Measurements from ENCODE around the gene ACOX3.
"Not testable (repeated sequence)": the region's sequence is repeated elsewhere in the genome, so short reads cannot be mapped to it uniquely, and the experiment has no call there.

Gene ACOX3

DNA sequence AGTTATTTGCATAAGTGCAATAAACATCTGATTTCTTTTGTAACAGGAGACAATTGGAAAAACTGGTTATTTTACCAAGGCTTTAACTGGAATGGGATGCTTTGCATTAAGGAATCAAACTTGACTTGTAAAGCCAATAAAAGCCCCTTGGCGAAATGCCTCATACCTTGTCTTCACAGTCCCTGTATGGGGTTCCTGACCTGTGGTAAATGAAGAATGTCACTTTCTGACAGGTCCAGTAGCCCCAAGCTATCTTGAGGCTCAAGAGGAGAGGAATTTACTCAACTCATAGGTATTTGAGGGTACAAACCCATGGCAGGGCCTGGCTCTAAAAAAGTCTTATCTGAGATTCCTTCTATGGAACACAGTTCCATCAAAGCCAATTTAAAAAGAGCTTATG lies 78.0 kb downstream of the ACOX3 start:
- H2AFZ ChIP-seq (ENCODE audit: low read depth, low read length): no peak overlapping the region
- no peaks in the 10 kb centered on the region for H3K27me3 ChIP-seq (ENCODE audit: insufficient read depth, low read length)
- H3K4me3 ChIP-seq (ENCODE audit: low read length): no peak overlapping the region
- no peaks in the 10 kb centered on the region for H3K36me3 ChIP-seq (ENCODE audit: insufficient read depth, low read length)
- peaks cover 2% of the 10 kb centered on the region for H3K9me3 ChIP-seq (ENCODE audit: low read length)
- H3K4me1 ChIP-seq (ENCODE audit: insufficient read depth, low read length): peaks cover 7% of the 10 kb centered on the region

DNA sequence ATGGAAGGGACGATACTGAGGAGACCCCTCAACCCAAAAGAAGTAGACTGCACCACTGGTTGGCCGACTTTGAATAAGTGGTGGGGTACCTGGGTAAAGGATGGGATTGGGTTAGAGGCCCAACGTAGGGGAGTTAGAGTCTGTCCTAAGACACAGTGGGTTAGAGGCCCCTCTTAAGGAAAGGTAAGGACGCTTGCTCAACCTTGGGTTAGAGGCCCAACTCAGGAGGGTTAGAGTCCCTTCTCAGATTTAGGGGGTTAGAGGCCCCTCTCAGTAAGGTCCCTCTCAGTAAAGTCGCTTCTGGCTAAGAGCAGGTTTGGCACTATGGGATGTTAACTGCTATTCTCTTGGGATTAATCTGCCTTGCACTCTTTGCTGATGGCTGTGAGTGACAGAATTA lies 81.3 kb downstream of the ACOX3 start:
- H3K27me3 ChIP-seq (ENCODE audit: insufficient read depth, low read length): no peaks in the 10 kb centered on the region
- H3K36me3 ChIP-seq (ENCODE audit: insufficient read depth, low read length): no peaks in the 10 kb centered on the region
- no peak overlapping the region for H3K4me3 ChIP-seq (ENCODE audit: low read length)
- no peak overlapping the region for H2AFZ ChIP-seq (ENCODE audit: low read depth, low read length)
- peaks cover 2% of the 10 kb centered on the region for H3K9me3 ChIP-seq (ENCODE audit: low read length)
- H3K4me1 ChIP-seq (ENCODE audit: insufficient read depth, low read length): peaks cover 7% of the 10 kb centered on the region

GRCh38 chr4:8356856-8357255 lies 83.7 kb downstream of the ACOX3 start:
- Histone ChIP-seq H3K4me3 (ENCODE audit: low read length) (no peak overlapping the region), H3K27me3 (ENCODE audit: insufficient read depth, low read length) (no peaks in the 10 kb centered on the region)

DNA sequence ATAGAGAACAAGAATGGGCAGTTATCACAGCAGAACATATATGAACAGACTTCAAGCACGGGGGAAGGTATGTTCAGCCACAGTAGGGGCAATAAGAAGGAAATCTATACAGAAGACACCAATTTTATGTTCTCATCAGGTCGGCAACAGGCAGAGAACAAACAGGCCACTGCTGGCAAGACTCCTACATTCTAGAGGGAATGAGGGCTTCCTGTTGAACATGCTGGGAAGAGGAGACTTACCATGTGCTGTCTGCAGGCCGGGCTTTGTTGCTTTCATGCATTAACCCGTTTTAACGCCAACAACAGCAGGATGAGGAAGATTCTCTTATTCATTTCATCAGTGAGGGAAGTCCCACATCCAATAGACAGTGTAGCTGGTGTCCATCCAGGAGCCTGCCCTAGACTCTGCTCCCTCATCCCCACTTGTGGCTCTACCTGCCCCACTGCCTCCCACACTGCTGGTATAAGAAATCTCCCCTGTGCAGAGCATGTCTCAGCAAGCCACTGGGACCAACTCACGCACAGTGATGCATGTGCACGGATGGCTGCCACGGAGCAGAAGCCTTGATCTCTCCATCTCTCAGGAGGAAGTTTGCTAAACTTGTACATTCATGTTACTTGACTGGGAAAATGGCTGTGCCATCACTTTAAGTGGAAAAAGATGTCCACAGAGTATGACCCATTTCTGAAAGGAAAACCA lies 84.5 kb downstream of the ACOX3 start:
- Histone ChIP-seq H2AFZ (ENCODE audit: low read depth, low read length) (no peak overlapping the region), H3K4me1 (ENCODE audit: insufficient read depth, low read length) (peaks cover 9% of the 10 kb centered on the region), H3K27me3 (ENCODE audit: insufficient read depth, low read length) (no peaks in the 10 kb centered on the region), H3K36me3 (ENCODE audit: insufficient read depth, low read length) (no peaks in the 10 kb centered on the region), H3K9me3 (ENCODE audit: low read length) (no peaks in the 10 kb centered on the region), H3K4me3 (ENCODE audit: low read length) (no peak overlapping the region)

More at GRCh38 chr4:8356856-8357255, 83.7 kb downstream of the ACOX3 start:
- Histone ChIP-seq H3K4me1 (ENCODE audit: insufficient read depth, low read length) (peaks cover 7% of the 10 kb centered on the region), H3K9me3 (ENCODE audit: low read length) (no peaks in the 10 kb centered on the region), H3K36me3 (ENCODE audit: insufficient read depth, low read length) (no peaks in the 10 kb centered on the region), H2AFZ (ENCODE audit: low read depth, low read length) (no peak overlapping the region)

- Histone ChIP-seq H3K9me3 (ENCODE audit: low read length) (no peaks in the 10 kb centered on the region), H2AFZ (ENCODE audit: low read depth, low read length) (no peak overlapping the region), H3K36me3 (ENCODE audit: insufficient read depth, low read length) (no peaks in the 10 kb centered on the region), H3K4me1 (ENCODE audit: insufficient read depth, low read length) (peaks cover 9% of the 10 kb centered on the region), H3K4me3 (ENCODE audit: low read length) (no peak overlapping the region), H3K27me3 (ENCODE audit: insufficient read depth, low read length) (no peaks in the 10 kb centered on the region)
These were observed 85.2 kb downstream of the ACOX3 start for GRCh38 chr4:8355306-8355705.

DNA sequence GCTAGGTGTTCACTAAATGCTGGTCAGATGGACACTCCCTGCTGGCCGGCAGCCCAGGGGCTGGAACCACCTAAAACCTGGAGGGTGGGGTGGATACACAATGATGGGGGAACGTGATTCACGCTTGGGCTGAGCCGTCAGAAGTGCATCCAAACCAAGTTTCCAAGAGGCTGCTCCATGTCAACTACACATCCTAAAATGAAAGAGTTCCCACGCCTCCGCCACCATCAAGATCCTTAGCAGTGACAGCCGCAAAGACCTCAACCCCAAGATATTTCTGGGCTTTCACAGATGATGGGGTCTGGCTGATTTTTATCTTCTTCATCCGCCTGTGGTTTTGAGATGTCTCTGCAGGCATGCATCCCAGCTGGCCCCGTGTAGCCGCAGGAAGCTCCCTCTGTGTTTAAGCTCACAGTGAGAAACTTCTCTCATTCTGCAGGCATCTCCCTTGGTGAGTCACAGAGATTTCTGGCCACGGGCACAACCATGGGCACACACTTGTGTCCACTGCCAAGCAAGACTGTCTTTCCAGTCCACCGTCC lies 86.5 kb downstream of the ACOX3 start:
- peaks cover 9% of the 10 kb centered on the region for H3K4me1 ChIP-seq (ENCODE audit: insufficient read depth, low read length)
- H3K36me3 ChIP-seq (ENCODE audit: insufficient read depth, low read length): no peaks in the 10 kb centered on the region
- H3K27me3 ChIP-seq (ENCODE audit: insufficient read depth, low read length): no peaks in the 10 kb centered on the region
- no peaks in the 10 kb centered on the region for H3K9me3 ChIP-seq (ENCODE audit: low read length)
- no peak overlapping the region for H2AFZ ChIP-seq (ENCODE audit: low read depth, low read length)
- H3K4me3 ChIP-seq (ENCODE audit: low read length): no peak overlapping the region

DNA sequence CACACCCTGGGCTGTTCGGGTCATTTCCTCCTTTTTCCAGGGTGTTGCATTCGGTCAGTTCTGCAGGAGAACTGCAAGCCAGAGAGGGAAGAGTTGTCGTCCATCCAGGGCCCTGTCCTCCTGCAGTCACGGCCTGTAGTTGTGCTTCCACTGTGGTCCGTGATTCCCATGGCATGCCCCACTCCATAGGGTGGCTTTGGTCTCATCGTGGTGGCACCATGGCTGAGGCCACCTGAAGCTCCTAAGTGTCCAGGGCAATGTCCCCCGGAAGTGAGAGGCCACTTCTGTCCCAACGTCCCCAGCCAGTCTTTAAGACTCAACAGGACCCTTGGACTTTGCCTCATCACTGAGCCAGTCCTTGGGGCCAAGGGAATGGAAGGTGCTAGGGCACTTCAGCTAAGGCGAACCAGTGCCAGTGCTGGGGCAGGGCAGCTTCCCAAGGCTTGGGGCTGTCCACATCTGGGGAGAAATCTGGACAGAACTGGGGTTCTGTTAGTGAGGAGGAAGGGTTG lies 87.3 kb downstream of the ACOX3 start:
- Histone ChIP-seq H3K4me3 (ENCODE audit: low read length) (no peak overlapping the region), H3K27me3 (ENCODE audit: insufficient read depth, low read length) (no peaks in the 10 kb centered on the region), H3K36me3 (ENCODE audit: insufficient read depth, low read length) (no peaks in the 10 kb centered on the region), H3K4me1 (ENCODE audit: insufficient read depth, low read length) (peaks cover 6% of the 10 kb centered on the region), H2AFZ (ENCODE audit: low read depth, low read length) (no peak overlapping the region), H3K9me3 (ENCODE audit: low read length) (no peaks in the 10 kb centered on the region)

GRCh38 chr4:8352368-8353157 lies 88.0 kb downstream of the ACOX3 start:
- no peaks in the 10 kb centered on the region for H3K27me3 ChIP-seq (ENCODE audit: insufficient read depth, low read length)
- H3K4me3 ChIP-seq (ENCODE audit: low read length): no peak overlapping the region
- H3K9me3 ChIP-seq (ENCODE audit: low read length): no peaks in the 10 kb centered on the region
- H3K36me3 ChIP-seq (ENCODE audit: insufficient read depth, low read length): no peaks in the 10 kb centered on the region
- peaks cover 2% of the 10 kb centered on the region for H3K4me1 ChIP-seq (ENCODE audit: insufficient read depth, low read length)
- no peak overlapping the region for H2AFZ ChIP-seq (ENCODE audit: low read depth, low read length)

GRCh38 chr4:8351931-8352367 lies 88.6 kb downstream of the ACOX3 start:
- no peaks in the 10 kb centered on the region for H3K36me3 ChIP-seq (ENCODE audit: insufficient read depth, low read length)
- peaks cover 2% of the 10 kb centered on the region for H3K4me1 ChIP-seq (ENCODE audit: insufficient read depth, low read length)
- H3K27me3 ChIP-seq (ENCODE audit: insufficient read depth, low read length): no peaks in the 10 kb centered on the region
- no peak overlapping the region for H2AFZ ChIP-seq (ENCODE audit: low read depth, low read length)
- H3K4me3 ChIP-seq (ENCODE audit: low read length): no peak overlapping the region
- H3K9me3 ChIP-seq (ENCODE audit: low read length): no peaks in the 10 kb centered on the region

- no peaks in the 10 kb centered on the region for H3K27me3 ChIP-seq (ENCODE audit: insufficient read depth, low read length)
- peaks cover 2% of the 10 kb centered on the region for H3K4me1 ChIP-seq (ENCODE audit: insufficient read depth, low read length)
- no peak overlapping the region for H2AFZ ChIP-seq (ENCODE audit: low read depth, low read length)
- no peaks in the 10 kb centered on the region for H3K36me3 ChIP-seq (ENCODE audit: insufficient read depth, low read length)
- H3K9me3 ChIP-seq (ENCODE audit: low read length): no peaks in the 10 kb centered on the region
- H3K4me3 ChIP-seq (ENCODE audit: low read length): no peak overlapping the region
These were observed 89.6 kb downstream of the ACOX3 start for GRCh38 chr4:8350841-8351461.

DNA sequence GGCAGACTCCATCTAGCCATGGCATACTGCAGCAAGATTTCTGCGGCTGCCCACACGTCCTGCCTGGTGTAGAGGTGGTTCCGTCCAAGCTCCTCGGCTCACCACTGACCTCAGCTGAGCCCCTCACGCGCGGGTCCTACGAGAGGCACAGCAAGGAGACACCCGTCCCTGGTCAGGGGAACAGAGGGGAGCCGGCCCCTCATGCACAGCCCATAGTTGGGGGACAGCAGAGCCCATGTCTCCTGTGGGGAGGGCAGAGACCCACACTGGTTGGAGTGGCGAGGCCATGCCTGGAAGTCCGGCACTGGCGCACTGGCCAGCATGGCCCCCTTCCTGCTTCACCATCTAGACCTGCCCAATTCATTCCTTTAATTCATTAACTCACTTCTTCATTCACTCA lies 90.2 kb downstream of the ACOX3 start:
- no peaks in the 10 kb centered on the region for H3K27me3 ChIP-seq (ENCODE audit: insufficient read depth, low read length)
- no peak overlapping the region for H2AFZ ChIP-seq (ENCODE audit: low read depth, low read length)
- H3K4me3 ChIP-seq (ENCODE audit: low read length): no peak overlapping the region
- no peaks in the 10 kb centered on the region for H3K36me3 ChIP-seq (ENCODE audit: insufficient read depth, low read length)
- no peaks in the 10 kb centered on the region for H3K9me3 ChIP-seq (ENCODE audit: low read length)
- H3K4me1 ChIP-seq (ENCODE audit: insufficient read depth, low read length): peaks cover 2% of the 10 kb centered on the region

DNA sequence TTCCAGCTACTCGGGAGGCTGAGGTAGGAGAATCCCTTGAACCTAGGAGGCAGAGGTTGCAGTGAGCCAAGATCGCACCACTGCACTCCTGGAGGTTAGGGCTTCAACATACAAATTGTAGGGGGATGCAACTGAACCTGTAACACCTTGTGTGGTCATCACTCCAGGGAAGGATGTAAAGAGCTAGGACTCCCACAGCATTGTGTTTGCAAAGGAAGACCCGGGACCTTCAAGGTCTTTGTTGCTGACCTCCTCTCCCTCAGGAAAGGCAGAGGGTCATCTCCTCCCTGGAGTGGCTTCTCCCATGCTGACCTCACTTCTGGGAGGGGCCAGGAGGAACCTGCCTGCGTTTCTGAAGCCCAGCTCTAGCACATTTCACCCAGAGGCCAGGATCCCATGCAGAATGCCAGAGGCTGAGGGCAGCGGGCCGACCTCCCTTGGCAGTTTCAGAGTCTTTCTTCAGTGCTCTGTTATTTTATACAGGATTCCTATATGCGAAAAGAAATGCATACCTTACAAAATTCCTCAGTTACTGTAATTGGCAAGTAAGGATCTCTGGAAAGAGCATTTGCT lies 90.8 kb downstream of the ACOX3 start:
- no peak overlapping the region for H2AFZ ChIP-seq (ENCODE audit: low read depth, low read length)
- no peak overlapping the region for H3K4me3 ChIP-seq (ENCODE audit: low read length)
- H3K9me3 ChIP-seq (ENCODE audit: low read length): no peaks in the 10 kb centered on the region
- no peaks in the 10 kb centered on the region for H3K27me3 ChIP-seq (ENCODE audit: insufficient read depth, low read length)
- peaks cover 2% of the 10 kb centered on the region for H3K4me1 ChIP-seq (ENCODE audit: insufficient read depth, low read length)
- no peaks in the 10 kb centered on the region for H3K36me3 ChIP-seq (ENCODE audit: insufficient read depth, low read length)

GRCh38 chr4:8349236-8349635 lies 91.3 kb downstream of the ACOX3 start:
- H3K36me3 ChIP-seq (ENCODE audit: insufficient read depth, low read length); H3K4me1 ChIP-seq (ENCODE audit: insufficient read depth, low read length); H2AFZ ChIP-seq (ENCODE audit: low read depth, low read length); H3K4me3 ChIP-seq (ENCODE audit: low read length); H3K9me3 ChIP-seq (ENCODE audit: low read length); H3K27me3 ChIP-seq (ENCODE audit: insufficient read depth, low read length): not testable (repeated sequence)
